Stimulated activated CD8-positive, alpha-beta memory T cell treated with anti-CD3 and anti-CD28 coated beads, Interleukin-12 subunit alpha, Interleukin-12 subunit beta, amount 100 ng/mL, for 4 hours (primary cell): ENCODE measurements around the gene GJD3.
"Not testable (repeated sequence)": the region's sequence is repeated elsewhere in the genome, so short reads cannot be mapped to it uniquely, and the experiment has no call there.

ENCODE experiments used
- DNase-seq: peaks from one replicate; pipeline ENCODE4 v3.0.0-alpha.2; 2020; ENCODE audit warnings: low read depth

The GJD3 gene, protein sequence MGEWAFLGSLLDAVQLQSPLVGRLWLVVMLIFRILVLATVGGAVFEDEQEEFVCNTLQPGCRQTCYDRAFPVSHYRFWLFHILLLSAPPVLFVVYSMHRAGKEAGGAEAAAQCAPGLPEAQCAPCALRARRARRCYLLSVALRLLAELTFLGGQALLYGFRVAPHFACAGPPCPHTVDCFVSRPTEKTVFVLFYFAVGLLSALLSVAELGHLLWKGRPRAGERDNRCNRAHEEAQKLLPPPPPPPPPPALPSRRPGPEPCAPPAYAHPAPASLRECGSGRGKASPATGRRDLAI

DNA sequence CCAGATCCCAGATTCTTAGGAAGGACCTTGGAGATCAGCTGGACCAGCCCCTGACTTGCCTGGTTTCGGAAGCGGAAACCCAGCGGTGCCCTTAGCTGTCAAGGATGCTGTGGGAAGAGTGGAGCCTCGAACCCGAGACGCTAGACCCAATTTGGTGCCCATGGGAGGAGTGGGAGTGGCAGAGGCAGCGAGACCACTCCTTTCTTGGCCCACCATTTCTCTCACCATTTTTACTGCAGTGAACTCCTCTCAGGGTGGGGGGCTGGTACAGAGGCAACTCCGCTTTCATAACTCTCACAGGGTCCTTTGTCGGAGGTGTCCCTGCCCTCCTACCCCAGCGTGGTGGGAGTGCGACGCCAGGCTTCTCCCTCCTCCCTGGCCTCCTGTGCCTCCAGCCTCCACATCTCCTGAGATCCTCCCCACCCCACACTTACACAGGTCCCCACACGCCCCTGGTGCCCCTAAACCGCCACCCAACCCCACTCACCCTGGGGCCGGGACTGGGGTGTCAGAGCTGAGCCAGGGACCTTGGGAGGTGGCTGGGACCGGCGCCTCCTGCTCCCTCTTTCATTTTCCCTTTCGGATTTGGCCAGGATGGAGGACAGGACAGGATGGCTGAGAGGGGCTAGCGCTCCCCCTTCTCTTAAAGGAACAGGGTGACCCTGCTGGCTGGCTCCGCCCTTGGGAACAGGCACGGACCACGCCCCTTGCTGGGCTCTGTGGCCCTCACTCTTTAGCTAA, at the start of gene GJD3:
Gene GJD3, minus strand, starts transcription at position 617 of the 741 bp plus-strand sequence. CDS start 922 bp downstream, outside the sequence.
- no peak for DNase-seq

DNA sequence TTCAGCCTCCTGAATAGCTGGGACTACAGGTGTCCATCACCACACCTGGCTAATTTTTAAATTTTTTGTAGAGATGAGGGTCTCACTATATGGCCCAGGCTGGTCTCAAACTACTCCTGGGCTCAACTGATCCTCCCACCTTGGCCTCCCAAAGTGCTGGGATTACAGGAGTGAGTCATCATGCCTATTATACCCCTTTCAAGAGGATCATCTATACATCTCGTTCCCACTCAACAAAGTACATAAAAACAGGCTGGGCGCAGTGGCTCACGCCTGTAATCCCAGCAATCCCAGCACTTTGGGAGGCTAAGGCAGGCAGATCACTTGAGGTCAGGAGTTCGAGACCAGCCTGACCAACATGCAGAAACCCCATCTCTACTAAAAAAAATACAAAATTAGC, 49.8 kb upstream of the GJD3 start:
- not testable (repeated sequence) for DNase-seq

DNA sequence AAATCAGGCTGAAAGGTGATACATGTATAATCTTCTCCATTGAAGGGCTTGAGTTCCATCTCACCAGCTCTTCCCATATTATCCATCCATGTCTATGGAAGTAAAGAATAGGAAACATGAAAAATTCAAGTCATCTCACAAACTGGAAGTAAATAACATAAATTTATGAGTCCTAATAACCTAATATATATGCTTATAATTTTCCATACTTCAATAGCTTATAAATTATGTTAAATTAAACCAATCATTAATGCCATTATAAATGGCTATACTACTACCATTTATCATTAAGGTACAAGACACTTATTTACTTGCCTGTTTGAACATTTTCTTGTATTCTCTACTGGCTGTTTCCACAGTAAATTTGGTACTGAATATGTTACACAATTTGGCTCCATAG, 48.3 kb upstream of the GJD3 start:
- no peak for DNase-seq

DNA sequence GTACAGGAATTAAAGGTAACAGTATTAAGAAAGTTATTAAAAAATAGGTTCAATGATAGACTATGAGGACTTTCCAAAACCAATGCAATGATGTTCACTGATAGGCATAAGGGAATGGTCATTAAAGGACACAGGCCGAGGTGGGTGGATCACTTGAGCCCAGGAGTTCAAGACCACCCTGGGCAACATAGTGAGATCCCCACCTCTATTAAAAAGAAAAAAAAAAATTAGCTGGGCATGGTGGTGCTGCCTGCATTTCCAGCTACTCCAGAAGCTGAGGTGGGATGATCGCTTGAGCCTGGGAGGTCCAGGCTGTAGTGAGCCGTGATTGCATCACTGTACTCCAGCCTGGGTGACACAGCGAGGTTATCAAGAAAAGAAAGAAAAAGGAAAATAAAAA, 47.3 kb upstream of the GJD3 start:
- DNase-seq: no peak

DNA sequence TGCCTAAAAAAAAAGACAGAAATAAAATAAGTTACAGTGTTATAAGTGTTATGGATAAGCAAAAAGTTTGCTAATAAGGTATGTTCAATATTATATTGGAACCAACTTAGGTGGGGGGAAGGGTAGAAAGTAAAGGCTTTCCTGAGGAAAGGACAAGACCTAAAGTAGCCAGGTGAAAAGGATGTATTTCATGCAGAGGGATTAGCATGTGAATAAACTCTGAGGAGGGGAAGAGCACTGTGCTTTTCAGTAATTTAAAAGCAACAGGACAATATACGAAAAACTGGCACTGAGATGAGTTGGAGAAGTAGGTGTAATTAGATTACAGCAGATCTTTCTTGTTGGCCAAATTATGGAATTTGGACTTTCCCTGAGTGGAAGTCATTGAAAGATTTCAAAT, 45.5 kb upstream of the GJD3 start:
- DNase-seq: no peak

DNA sequence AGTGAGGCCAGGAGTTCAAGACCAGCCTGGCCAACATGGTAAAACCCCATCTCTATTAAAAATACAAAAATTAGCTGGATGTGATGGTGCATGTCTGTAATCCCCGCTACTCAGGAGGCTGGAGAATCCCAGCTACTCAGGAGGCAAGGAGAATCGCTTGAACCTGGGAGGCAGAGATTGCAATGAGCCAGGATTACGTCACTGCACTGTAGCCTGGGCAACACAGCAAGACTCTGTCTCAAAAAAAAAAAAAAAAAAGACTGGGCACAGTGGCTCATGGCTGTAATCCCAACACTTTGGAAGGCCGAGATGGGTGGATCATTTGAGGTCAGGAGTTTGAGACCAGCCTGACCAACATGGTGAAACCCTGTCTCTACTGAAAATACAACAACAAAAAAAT, 45.0 kb upstream of the GJD3 start:
- DNase-seq: not testable (repeated sequence)

DNA sequence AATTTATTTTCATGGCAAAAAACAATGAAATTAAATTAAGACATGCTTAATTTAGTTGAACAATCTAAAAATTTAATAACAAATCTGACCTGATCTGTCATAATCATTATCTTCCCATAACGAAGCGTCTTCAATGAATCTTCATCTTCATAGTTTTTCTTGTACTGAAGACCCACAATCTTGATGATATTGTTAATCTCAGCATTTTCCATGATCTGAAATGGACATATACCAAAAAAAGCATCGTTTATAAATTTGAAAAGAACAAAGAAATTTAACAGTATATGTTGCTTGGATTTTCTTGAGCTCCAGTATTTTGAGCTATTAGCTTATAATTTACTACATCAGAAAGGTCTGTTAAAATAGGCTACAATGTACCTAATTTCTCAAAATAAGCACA, 42.9 kb upstream of the GJD3 start:
- DNase-seq: no peak

DNA sequence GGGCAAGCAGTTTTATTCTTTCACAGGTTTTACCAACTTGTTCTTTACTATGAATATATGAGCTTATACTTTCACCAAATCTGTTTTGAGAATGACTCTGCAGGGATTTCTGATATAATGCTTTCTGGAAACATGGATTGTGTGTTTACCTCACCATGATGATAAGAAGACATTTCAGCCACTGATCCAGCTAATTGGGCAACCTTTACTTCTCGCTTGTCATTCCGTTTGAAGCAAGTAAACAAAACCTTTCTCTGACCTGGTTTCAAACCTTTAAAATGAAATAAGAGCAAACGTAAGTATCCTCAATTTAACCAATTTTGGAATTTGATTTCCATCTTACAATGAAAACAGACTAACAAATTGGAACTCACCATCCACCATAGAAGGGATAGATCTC, 39.5 kb upstream of the GJD3 start:
- DNase-seq: no peak

DNA sequence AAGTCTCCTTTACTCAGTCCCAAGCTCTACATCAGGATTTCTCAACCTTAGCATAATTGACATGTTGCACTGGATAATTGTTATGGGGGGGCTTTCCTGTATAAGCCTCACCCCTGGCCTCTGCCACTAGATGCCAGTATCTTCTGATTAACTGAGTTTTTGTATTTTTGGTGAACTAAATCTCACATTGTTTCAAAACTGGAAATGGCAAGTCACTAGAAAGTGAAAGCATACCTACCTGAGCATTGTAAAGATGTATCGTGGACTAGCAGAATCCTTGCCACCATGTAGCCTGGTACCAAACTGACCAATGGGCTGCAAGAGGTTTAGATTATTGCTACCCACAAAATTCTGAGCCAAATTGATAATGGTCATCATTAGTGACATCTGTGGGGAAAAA, 38.1 kb upstream of the GJD3 start:
- no peak for DNase-seq

DNA sequence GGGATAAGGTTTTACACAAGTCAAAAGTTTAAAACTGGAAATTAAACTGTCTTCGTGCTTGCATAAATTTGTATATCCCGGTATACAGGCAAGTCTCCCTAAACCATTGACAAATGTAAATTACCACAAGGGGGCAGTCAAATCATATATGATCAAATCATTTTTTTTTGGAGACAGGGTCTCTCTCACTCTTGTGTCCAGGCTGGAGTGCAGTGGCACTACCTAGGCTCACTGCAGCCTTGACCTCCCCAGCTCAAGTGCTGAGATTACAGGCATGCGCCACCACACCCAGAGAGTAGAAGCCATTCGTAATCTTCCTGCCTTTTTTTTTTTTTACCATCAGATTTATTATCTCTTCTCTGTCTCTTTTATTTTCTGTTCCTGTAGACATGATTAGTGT, 34.6 kb upstream of the GJD3 start:
- DNase-seq: no peak

DNA sequence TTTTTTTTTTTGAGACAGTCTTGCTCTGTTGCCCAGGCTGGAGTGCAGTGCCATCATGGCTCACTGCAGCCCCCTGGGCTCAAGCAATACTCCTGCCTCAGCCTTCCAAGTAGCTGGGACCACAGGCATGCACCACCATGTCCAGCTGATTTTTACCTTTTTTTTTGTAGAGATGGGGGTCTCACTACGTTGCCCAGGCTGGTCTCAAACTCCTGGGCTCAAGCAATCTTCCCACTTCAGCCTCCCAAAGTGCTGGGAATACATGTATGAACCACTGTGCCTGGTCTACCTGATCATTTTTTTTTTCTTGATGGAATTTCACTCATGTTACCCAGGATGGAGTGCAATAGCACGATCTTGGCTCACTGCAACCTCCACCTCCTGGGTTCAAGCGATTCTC, 22.0 kb upstream of the GJD3 start:
- DNase-seq: not testable (repeated sequence)

DNA sequence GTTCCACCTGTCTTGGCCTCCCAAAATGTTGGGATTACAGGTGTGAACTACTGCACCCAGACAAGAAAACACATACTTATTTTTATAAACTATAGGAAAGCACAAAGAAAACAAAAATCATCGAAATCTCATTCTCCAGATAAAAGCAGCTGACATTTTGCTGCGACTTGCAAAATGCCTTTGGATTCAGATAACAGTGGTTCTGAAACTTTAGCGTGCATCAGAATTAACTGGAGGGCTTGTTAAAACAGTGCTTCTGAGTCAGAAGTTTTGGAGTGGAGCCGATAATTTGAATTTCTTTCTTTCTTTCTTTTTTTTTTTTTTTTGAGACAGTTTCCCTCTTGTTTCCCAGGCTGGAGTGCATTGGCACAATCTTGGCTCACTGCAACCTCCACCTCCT, 17.7 kb upstream of the GJD3 start:
- DNase-seq: no peak

DNA sequence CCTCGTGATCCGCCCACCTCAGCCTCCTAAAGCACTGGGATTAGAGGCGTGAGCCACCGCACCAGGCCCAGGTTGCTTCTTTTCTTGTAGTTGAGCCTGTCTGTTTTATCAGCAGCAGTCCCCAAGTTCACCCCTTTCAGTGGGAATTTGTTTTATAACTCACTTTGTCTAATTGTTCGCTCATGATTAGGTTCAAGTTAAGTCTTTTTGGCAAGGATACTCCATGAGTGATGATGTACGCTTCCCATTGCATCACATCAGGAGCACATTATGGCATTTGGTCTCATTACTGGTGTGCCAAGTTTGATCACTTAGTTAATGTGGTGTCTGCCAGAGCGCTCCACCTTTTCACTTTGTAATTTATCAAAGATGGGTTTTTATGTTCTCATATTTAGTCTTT, 14.4 kb upstream of the GJD3 start:
- DNase-seq: no peak

DNA sequence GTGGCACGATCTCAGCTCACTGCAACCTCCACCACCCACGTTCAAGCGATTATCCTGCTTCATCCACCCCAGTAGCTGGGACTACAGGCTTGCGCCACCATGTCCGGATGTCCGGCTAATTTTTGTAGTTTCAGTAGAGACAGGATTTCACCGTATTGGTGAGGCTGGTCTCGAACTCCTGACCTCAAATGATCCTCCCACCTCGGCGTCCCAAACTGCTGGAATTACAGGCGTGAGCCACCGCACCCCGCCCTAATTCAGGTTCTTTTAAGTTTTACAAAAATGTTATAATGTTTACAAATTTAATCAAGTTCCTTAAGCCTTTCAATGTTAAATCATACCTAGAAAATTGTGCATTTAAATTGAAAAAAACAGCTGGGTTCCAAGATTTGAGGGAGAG, 13.3 kb upstream of the GJD3 start:
- no peak for DNase-seq

DNA sequence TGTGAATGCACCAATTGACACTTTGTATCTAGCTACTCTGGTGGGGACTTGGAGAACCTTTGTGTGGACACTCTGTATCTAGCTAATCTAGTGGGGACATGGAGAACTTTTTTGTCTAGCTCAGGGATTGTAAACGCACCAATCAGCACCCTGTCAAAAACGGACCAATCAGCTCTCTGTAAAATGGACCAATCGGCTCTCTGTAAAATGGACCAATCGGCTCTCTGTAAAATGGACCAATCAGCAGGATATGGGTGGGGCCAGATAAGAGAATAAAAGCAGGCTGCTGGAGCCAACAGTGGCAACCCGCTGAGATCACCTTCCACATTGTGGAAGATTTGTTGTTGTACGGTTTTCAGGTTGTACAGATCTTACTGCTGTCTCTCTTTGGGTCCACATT, 12.0 kb upstream of the GJD3 start:
- DNase-seq: not testable (repeated sequence)

DNA sequence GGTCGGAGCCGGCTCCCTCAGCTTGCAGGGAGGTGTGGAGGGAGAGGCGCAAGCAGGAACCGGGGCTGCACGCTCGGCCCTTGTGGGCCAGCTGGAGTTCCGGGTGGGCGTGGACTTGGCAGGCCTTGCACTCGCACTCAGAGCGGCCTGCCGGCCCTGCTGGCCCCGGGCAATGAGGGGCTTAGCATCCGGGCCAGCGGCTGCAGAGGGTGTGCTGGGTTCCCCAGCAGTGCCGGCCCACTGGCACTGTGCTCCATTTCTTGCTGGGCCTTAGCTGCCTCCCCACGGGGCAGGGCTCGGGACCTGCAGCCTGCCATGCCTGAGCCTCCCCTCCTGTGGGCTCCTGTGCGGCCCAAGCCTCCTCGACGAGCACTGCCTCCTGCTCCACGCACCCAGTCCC, 11.2 kb upstream of the GJD3 start:
- not testable (repeated sequence) for DNase-seq

DNA sequence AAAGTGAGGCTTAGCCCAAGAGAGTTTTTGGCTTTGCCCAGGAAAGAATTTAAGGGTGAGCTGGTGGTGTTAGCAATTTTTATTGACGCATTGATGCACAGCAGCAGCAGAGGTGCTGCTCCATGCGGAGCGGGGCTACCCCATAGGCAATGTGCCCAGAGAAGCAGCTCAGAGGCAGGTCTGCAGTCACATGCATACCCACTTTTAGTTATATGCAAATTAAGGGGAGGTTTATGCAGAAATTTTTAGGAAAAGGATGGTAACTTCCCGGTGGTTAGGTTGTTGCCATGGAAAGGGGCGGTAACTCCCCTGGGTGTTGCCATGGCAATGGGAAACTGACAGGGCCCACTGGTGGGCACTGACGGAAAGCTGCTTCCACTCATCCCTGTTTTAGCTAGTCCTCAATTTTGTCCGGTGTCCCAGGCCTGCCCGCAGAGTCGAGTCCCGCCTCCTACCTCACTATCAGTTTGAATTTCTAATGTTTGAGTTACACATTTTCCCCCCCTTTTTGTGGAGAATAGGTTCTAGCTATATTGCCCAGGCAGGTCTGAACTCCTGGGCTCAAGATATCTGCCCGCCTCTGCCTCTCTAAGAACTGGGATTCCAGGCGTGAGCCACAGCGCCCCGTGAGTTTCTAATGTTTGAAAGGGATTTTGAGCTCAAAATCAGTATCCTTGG, 10.4 kb upstream of the GJD3 start:
- DNase-seq: no peak

DNA sequence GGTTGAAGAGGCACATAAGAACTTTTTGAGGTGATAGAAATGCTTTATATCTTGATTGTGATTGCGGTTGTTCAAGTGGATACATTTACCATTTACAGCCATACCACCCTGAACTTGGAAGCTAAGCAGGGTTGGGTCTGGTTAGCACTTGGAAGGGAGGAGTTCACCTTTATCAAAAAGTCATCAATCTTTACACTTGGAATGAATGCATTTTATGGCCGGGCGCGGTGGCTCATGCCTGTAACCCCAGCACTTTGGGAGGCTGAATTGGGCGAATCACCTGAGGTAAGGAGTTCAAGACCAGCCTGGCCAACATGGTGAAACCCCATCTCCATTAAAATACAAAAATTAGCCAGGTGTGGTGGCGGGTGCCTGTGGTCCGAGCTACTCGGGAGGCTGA, 9.5 kb upstream of the GJD3 start:
- DNase-seq: no peak

DNA sequence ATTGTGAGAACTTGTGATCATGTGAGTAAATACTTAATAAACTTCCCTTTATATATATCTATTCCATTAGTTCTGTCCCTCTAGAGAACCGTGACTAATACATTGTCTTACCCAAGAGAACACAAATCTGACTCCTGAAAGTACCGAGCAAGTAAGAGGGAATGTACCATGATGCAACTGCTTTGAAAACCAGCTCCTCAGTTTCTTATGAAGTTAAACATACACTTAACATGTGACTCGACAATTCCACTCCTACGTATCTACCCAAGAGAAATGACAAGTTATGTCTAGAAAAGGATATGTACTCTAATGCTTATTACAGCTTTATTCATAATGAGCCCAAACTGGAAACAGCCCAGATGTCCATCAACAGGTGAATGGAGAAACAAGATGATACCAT, 8.8 kb upstream of the GJD3 start:
- no peak for DNase-seq

DNA sequence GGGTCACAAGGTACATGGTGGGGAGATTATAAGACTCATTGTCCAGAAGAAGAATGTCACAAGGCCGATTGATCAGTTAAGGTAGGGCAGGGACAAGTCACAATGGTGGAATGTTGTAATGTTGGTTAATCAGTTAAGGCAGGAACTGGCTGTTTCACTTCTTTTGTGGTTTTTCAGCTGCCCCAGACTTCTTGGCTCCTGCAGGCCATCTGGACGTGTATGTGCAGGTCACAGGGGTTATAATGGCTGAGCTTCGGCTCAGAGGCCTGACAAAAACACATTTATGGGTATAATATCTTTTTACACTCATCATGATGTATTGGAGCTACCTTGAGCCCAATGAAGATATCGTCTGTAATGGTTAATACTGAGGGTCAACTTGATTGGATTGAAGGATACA, 8.1 kb upstream of the GJD3 start:
- not testable (repeated sequence) for DNase-seq

DNA sequence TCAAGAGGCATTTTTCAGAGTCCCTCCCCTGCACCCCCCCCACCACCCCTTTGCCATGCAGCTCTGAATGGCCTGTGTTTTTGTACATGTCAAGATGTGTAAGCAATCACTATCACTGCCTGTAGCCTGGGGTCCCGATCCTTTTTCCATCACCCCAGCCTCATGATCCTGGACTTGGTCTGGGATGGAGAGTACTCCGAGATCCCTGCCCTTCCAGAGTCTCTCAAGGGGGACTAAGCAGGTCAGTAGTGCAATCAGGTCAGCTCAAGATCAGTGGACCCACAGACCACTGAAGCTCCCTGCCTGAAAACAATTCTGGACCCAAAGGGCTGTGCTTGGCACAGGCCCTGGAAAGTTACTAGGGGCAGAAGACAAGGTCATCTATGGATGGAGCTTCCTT, 7.5 kb upstream of the GJD3 start:
- DNase-seq: no peak

DNA sequence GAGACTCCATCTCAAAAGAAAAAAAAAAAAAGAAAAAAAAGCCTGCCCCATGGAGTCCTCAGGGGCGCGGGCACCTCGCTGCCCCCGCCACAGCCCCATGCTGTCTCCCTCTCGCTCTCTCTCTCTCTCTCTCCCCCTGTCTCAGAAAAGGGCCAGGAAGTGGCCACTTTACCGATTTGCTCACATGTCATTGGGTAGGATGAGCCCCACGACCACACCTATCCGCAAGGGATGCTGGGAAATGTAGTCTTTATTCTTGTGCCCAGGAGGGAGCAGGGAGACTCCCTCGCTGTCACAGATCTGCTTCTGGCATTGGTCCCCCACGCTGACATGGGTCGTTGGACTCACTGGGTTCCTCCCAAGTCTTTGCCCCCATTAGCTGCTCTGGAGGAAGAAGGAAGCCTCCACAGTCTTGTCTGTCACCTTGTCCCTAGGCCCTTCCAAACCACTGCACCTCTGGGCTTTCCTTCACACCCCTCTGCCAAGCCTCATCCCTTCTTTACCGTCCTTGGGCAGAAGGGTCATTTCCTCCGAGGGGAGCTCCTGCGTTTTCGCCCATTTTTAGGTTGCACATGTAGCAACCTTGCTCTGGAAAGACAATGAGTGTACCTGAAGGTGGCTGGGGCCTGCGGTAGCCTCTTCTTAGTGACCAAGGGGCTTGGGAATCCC, 6.9 kb upstream of the GJD3 start:
- no peak for DNase-seq

DNA sequence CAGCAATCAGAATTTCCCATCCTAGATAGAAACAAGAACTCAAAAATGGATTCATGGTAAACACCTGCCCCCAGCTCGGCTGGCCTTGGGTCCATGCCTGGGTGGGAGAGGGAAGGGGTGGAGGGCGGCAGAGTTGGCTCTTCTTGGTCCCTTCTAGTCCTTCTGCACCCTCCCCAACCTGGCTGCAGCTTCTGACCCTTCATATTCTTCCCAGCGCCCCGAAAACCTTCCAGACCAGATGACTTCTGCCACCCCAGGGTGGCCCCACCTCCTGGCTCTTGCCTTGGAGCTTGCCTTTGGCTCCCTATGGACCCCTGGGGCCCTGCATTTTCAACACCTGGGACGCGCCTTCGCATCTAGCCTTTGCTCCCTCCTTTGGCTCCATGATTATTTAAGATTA, 5.4 kb upstream of the GJD3 start:
- DNase-seq: no peak
